ENCODE data around the gene PDPK1. TPM values are rescaled to one million over a fixed set of nuclear protein-coding genes. Genes with fewer than 3 reads are reported as not detected.
"Not testable (repeated sequence)": the region's sequence is repeated elsewhere in the genome, so short reads cannot be mapped to it uniquely, and the experiment has no call there.

Gene PDPK1
- total RNA-seq, 3 donors from 2014 or later (not counting 1 experiment from before 2014, with no cell fraction given), result 63.1 to 80.7 (median 73.5) TPM

- H3K9me3 ChIP-seq (ENCODE audit: control insufficient read depth, insufficient read depth, low read length); intact Hi-C loops (cut with micrococcal nuclease); ATAC-seq; H3K9me3 Mint-ChIP-seq; DNase-seq; H3K27ac ChIP-seq (ENCODE audit: low read length); H3K27me3 ChIP-seq (ENCODE audit: control insufficient read depth, insufficient read depth, low read length); H3K27me3 Mint-ChIP-seq (ENCODE audit: low read depth in 2 of 2); H3K4me3 ChIP-seq (ENCODE audit: low read length); H3K36me3 Mint-ChIP-seq: not testable (repeated sequence)
- Histone ChIP-seq H3K36me3 (ENCODE audit: control insufficient read depth, insufficient read depth, low read length) (peaks cover 16% of the 10 kb centered on the region), H3K4me1 (ENCODE audit: control insufficient read depth, insufficient read depth, low read length) (peaks cover 12% of the 10 kb centered on the region)
- H3K4me1 Mint-ChIP-seq, result peaks cover 9 to 13% of the 10 kb centered on the region in 2 donors
- H3K4me3 Mint-ChIP-seq, result peak overlapping the region; percentile 28
- peak overlapping the region in 1 of 2 donors; percentile 36 for H3K27ac Mint-ChIP-seq
- 100% methylated on average over 2 of the region's 7 CpGs for WGBS (ENCODE audit: insufficient coverage)
These were observed 64.4 kb downstream of the PDPK1 start for GRCh38 chr16:2602175-2602574.

- no peaks in the 10 kb centered on the region for H3K36me3 Mint-ChIP-seq
- peak overlapping the region; percentile 91 for H3K4me3 ChIP-seq (ENCODE audit: low read length)
- H3K27me3 ChIP-seq (ENCODE audit: control insufficient read depth, insufficient read depth, low read length), result no peaks in the 10 kb centered on the region
- peak overlapping the region; percentile 98 for H3K4me3 Mint-ChIP-seq
- H3K4me1 Mint-ChIP-seq, result peaks cover 15 to 19% of the 10 kb centered on the region in 2 donors
- DNase-seq, result peak; percentile 66 to 80
- intact Hi-C loops (cut with micrococcal nuclease), result no loop called here
- no peak for TF ChIP-seq CTCF (IDR thresholded peaks at IDR 0.05)
- no peaks in the 10 kb centered on the region for H3K9me3 Mint-ChIP-seq
- WGBS (ENCODE audit: insufficient coverage), result under 1% methylated on average over 58 of the region's 58 CpGs
- H3K4me1 ChIP-seq (ENCODE audit: control insufficient read depth, insufficient read depth, low read length), result peaks cover 21% of the 10 kb centered on the region
- peak; percentile 63 to 76 (median 75) for ATAC-seq
- H3K27ac Mint-ChIP-seq, result peak overlapping the region; percentile 83 to 95
- peak overlapping the region; percentile 53 for H3K27ac ChIP-seq (ENCODE audit: low read length)
- no peaks in the 10 kb centered on the region for H3K27me3 Mint-ChIP-seq (ENCODE audit: low read depth in 2 of 2)
- H3K9me3 ChIP-seq (ENCODE audit: control insufficient read depth, insufficient read depth, low read length), result no peaks in the 10 kb centered on the region
- peaks cover 4% of the 10 kb centered on the region for H3K36me3 ChIP-seq (ENCODE audit: control insufficient read depth, insufficient read depth, low read length)
These were observed 65.6 kb downstream of the PDPK1 start for GRCh38 chr16:2603165-2604015.

GRCh38 chr16:2604016-2604369 lies 66.2 kb downstream of the PDPK1 start:
- Mint-ChIP-seq H3K27ac (peak overlapping the region; percentile 83 to 95), H3K4me1 (peaks cover 15 to 19% of the 10 kb centered on the region in 2 donors), H3K4me3 (peak overlapping the region; percentile 98)
- H3K36me3 Mint-ChIP-seq; H3K27me3 Mint-ChIP-seq (ENCODE audit: low read depth in 2 of 2); intact Hi-C loops (cut with micrococcal nuclease); H3K27me3 ChIP-seq (ENCODE audit: control insufficient read depth, insufficient read depth, low read length); DNase-seq; H3K36me3 ChIP-seq (ENCODE audit: control insufficient read depth, insufficient read depth, low read length); H3K9me3 Mint-ChIP-seq; H3K9me3 ChIP-seq (ENCODE audit: control insufficient read depth, insufficient read depth, low read length): not testable (repeated sequence)
- Histone ChIP-seq H3K27ac (ENCODE audit: low read length) (peak overlapping the region; percentile 53), H3K4me1 (ENCODE audit: control insufficient read depth, insufficient read depth, low read length) (peaks cover 21% of the 10 kb centered on the region), H3K4me3 (ENCODE audit: low read length) (peak overlapping the region; percentile 91)
- ATAC-seq, result peak; percentile 21 to 27 (median 24)
- WGBS (ENCODE audit: insufficient coverage), result 0% methylated on average over 3 of the region's 12 CpGs

GRCh38 chr16:2606820-2607219 lies 69.0 kb downstream of the PDPK1 start:
- H3K4me3 Mint-ChIP-seq; H3K27ac Mint-ChIP-seq; H3K27ac ChIP-seq (ENCODE audit: low read length); H3K9me3 ChIP-seq (ENCODE audit: control insufficient read depth, insufficient read depth, low read length); H3K27me3 Mint-ChIP-seq (ENCODE audit: low read depth in 2 of 2); H3K9me3 Mint-ChIP-seq; H3K36me3 Mint-ChIP-seq; H3K27me3 ChIP-seq (ENCODE audit: control insufficient read depth, insufficient read depth, low read length); H3K4me3 ChIP-seq (ENCODE audit: low read length); intact Hi-C loops (cut with micrococcal nuclease); DNase-seq: not testable (repeated sequence)
- peaks cover 11% of the 10 kb centered on the region for H3K36me3 ChIP-seq (ENCODE audit: control insufficient read depth, insufficient read depth, low read length)
- WGBS (ENCODE audit: insufficient coverage), result no CpG with 5 or more reads among the region's 8 CpGs
- H3K4me1 Mint-ChIP-seq, result peaks cover 15 to 19% of the 10 kb centered on the region in 2 donors
- peak; percentile 41 to 56 (median 48) for ATAC-seq
- H3K4me1 ChIP-seq (ENCODE audit: control insufficient read depth, insufficient read depth, low read length), result peaks cover 21% of the 10 kb centered on the region

GRCh38 chr16:2609345-2609744 lies 71.5 kb downstream of the PDPK1 start:
- H3K4me3 Mint-ChIP-seq; intact Hi-C loops (cut with micrococcal nuclease); H3K4me3 ChIP-seq (ENCODE audit: low read length); H3K9me3 Mint-ChIP-seq; H3K4me1 Mint-ChIP-seq; H3K27ac ChIP-seq (ENCODE audit: low read length); H3K27ac Mint-ChIP-seq; DNase-seq; H3K36me3 Mint-ChIP-seq; H3K9me3 ChIP-seq (ENCODE audit: control insufficient read depth, insufficient read depth, low read length); H3K27me3 Mint-ChIP-seq (ENCODE audit: low read depth in 2 of 2); H3K27me3 ChIP-seq (ENCODE audit: control insufficient read depth, insufficient read depth, low read length); ATAC-seq: not testable (repeated sequence)
- WGBS (ENCODE audit: insufficient coverage), result 100% methylated on average over 1 of the region's 11 CpGs
- Histone ChIP-seq H3K36me3 (ENCODE audit: control insufficient read depth, insufficient read depth, low read length) (peaks cover 11% of the 10 kb centered on the region), H3K4me1 (ENCODE audit: control insufficient read depth, insufficient read depth, low read length) (peaks cover 11% of the 10 kb centered on the region)

Data from natural killer cell (primary cell).